Ovary (tissue), 3 donors: ENCODE results near the gene PROX1.

Source experiments
- CTCF ChIP-seq, 3 donors: fragments of 450-650 bp in 2 of 3; fragments of 200-600 bp in 1 of 3; IDR thresholded peaks; one replicate each; pipeline versions ENCODE4 v1.5.1 to v1.8.0; 2016 to 2022; ENCODE audit warnings: antibody characterized with exemption in 3 of 3, mild to moderate bottlenecking in 1 of 3
- POLR2A ChIP-seq: fragments of 450-650 bp; IDR thresholded peaks from one replicate; pipeline ENCODE4 v1.6.1; 2017; ENCODE audit warnings: antibody characterized with exemption, mild to moderate bottlenecking, moderate library complexity
- donor health status: DM: no; HTN: no; CAD: no.

GRCh38 chr1:214012418-214012817, 24.6 kb downstream of the PROX1 start:
- TF ChIP-seq POLR2A (no peak), CTCF (IDR thresholded peaks at IDR 0.05) (no peak)
